IPS-18a (cell line): ENCODE data around the gene FLNA.
A peak's percentile ranks its signal among the peaks of the same experiment; 100 is the strongest.
"Not testable (repeated sequence)": the region's sequence is repeated elsewhere in the genome, so short reads cannot be mapped to it uniquely, and the experiment has no call there.

Experiments
- H3K27ac ChIP-seq: one replicate; pipeline ENCODE4 v1.5.1; 2013; ENCODE audit warnings: low read length
- H3K27me3 ChIP-seq: one replicate; pipeline ENCODE4 v1.6.1; 2013; ENCODE audit warnings: mild to moderate bottlenecking, low read length; ENCODE audit not compliant: control insufficient read depth, insufficient read depth
- H3K36me3 ChIP-seq: one replicate; pipeline ENCODE4 v1.6.1; 2013; ENCODE audit warnings: low read depth, low read length; ENCODE audit not compliant: control insufficient read depth
- H3K4me1 ChIP-seq: one replicate; pipeline ENCODE4 v1.6.1; 2013; ENCODE audit warnings: low read depth, low read length; ENCODE audit not compliant: control insufficient read depth
- H3K4me3 ChIP-seq: one replicate; pipeline ENCODE4 v1.5.1; 2013; ENCODE audit warnings: low read length
- H3K9ac ChIP-seq: one replicate; pipeline ENCODE4 v1.6.1; 2013; ENCODE audit warnings: mild to moderate bottlenecking, low read length, moderate library complexity
- H3K9me3 ChIP-seq: one replicate; pipeline ENCODE4 v1.6.1; 2013; ENCODE audit warnings: low read depth, low read length; ENCODE audit not compliant: control insufficient read depth

Gene FLNA

DNA sequence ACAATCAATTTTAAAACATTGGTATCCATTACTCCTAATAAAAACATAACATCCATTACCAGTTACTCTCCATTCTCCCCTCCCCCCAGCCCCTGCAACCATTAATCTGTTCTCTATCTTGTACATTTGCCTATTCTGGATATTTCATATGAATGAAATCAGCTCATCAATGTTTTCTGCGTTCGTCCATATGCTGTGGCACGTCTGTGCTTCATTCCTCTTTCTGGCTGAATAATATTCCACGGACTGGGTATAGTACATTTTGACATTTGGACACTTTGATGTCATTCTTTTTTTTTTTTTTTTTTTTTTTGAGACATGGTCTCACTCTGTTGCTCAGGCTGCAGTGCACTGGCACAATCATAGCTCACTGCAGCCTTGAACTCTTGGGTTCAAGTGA lies 29.4 kb upstream of the FLNA start:
- Histone ChIP-seq H3K36me3 (peaks cover 22% of the 10 kb centered on the region), H3K4me1 (no peaks in the 10 kb centered on the region), H3K27me3 (no peaks in the 10 kb centered on the region), H3K9ac (no peak overlapping the region), H3K9me3 (peaks cover 4% of the 10 kb centered on the region), H3K27ac (no peak overlapping the region), H3K4me3 (no peak overlapping the region)

DNA sequence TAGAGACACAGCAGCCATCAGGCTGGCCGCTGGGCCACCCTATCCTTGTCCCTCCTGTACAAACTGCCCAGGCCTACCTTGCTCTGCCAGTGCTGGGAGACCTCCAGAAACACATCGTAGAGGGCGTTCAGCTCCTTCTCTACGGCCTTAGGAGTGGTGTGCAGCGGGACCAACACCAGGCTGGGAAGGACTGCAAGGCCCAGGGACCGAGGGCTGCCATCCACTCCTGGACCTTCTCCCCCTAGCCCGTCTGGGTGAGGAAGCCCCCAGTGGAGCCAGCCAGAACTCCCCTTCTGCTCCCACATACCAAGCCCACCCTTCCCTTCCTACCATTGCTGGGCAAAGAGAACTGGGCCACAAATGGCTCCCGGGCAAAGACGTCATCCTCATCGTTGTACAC lies 28.8 kb upstream of the FLNA start:
- Histone ChIP-seq H3K9ac (no peak overlapping the region), H3K36me3 (peaks cover 22% of the 10 kb centered on the region), H3K4me3 (no peak overlapping the region), H3K4me1 (no peaks in the 10 kb centered on the region), H3K27ac (no peak overlapping the region), H3K9me3 (peaks cover 4% of the 10 kb centered on the region), H3K27me3 (no peaks in the 10 kb centered on the region)

DNA sequence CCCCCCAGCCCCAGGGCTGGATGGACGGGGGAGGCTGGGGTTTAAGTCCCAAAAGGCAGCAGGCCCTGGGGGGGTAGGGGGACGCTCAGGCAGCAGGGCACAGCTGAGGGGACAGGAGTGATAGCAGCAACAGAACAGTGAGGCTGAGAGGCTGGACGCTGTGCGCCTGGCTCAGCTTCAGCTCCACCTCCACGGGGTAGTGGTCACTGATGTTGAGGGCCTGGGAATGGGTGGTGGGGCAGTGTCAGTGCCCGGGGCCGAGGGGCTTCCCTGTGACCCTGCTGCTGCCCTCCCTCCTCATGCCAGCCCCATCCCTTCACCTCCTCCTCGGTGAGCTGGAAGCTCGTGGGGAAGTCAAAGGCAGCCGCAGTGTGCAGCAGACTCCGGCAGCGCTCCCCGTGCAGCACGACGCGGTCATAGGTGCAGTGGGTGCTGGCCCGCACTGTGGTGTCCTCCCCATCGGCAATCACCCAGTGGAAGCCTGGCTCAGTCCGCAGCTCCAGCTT lies 28.2 kb upstream of the FLNA start:
- H3K36me3 ChIP-seq = peaks cover 22% of the 10 kb centered on the region
- no peaks in the 10 kb centered on the region for H3K27me3 ChIP-seq
- H3K9ac ChIP-seq = no peak overlapping the region
- no peaks in the 10 kb centered on the region for H3K4me1 ChIP-seq
- no peak overlapping the region for H3K4me3 ChIP-seq
- H3K9me3 ChIP-seq = peaks cover 4% of the 10 kb centered on the region
- H3K27ac ChIP-seq = no peak overlapping the region

DNA sequence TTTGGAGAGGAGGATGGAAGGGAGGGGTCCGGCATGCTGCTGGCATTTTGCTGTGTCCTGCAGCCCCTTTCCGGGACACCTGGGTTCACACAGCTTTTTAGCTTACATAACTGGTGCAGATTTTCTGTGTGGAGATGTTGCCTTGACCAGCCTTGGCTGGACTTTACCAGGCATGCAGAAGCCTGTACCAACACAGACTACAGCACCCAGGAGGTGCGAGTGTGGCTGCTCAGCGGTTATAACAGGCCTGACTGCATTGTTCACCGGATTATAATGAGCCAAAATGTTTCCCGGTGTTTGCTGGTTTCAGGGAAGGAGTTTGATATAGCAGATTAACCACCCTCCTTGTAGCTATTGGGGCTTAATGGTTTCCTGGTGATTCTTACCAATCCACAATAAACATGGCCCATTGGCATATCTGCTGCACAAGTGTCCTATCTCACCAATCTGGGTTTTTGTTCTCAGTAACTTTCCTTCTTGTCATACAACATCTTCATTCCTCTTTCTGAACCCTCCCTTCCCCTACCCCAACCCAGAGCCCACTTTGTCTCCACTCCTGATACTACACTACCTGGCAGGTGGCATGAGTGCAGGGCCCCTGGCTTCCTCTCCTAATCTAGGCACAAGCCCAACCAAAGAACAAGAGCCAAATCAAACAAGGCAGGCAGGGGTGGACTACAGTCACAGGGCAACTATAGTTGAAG lies 27.6 kb upstream of the FLNA start:
- Histone ChIP-seq H3K36me3 (peaks cover 22% of the 10 kb centered on the region), H3K4me3 (no peak overlapping the region), H3K9me3 (peaks cover 4% of the 10 kb centered on the region), H3K9ac (no peak overlapping the region), H3K27ac (no peak overlapping the region), H3K27me3 (no peaks in the 10 kb centered on the region), H3K4me1 (no peaks in the 10 kb centered on the region)

DNA sequence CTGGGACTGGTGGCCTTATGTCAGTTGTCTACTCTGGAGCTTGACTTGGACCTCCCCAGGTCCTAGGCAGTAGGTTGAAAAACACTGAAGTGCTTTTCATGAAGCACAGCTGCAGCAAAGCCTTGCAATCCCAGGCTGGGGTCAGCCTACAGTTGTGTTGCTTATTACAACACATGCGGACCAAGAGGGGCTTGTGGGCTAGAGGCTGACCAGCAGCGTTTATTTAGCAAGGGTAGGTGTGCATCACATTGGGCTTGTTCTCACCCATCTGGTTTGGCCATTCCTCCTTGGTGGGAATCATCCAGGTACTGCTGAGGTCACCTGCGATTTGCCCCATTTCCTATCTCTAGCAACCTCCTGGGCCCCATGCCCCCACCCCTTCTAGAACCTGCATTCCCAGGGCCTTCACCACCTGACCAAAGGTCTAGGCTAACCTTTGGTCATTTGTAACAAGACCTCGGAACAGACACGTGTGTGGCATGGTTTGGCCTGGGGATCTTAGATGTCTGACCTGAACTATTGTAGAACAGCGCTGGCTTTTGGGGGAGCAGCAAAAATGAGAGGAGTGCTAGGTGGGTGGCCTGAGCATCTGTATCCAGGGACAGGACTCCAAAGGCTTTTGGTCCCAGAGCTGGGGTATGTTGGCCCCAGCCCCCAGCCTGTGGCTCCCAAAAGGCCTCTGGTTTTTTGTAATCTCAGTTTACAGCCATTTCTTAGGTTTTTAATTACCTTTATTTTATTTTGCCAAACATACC lies 26.8 kb upstream of the FLNA start:
- H3K27me3 ChIP-seq = no peaks in the 10 kb centered on the region
- H3K4me1 ChIP-seq = no peaks in the 10 kb centered on the region
- no peak overlapping the region for H3K9ac ChIP-seq
- H3K27ac ChIP-seq = no peak overlapping the region
- H3K36me3 ChIP-seq = peaks cover 22% of the 10 kb centered on the region
- peaks cover 4% of the 10 kb centered on the region for H3K9me3 ChIP-seq
- H3K4me3 ChIP-seq = no peak overlapping the region

DNA sequence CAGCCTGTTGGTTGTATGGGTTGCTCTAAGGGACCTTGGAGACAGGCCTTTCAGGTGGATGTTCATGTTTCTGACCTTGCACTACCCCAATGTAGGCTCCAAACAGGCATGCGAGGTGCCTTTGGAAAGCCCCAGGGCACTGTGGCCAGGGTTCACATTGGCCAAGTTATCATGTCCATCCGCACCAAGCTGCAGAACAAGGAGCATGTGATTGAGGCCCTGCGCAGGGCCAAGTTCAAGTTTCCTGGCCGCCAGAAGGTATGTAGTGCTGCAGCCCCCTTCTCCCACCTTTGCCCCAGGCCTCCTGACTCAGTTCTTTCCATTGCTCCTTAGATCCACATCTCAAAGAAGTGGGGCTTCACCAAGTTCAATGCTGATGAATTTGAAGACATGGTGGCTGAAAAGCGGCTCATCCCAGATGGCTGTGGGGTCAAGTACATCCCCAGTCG lies 26.0 kb upstream of the FLNA start:
- not testable (repeated sequence) for H3K9me3 ChIP-seq, H3K27ac ChIP-seq, H3K27me3 ChIP-seq, H3K9ac ChIP-seq, H3K4me1 ChIP-seq
- Histone ChIP-seq H3K4me3 (peak overlapping the region; percentile 87), H3K36me3 (peaks cover 22% of the 10 kb centered on the region)

DNA sequence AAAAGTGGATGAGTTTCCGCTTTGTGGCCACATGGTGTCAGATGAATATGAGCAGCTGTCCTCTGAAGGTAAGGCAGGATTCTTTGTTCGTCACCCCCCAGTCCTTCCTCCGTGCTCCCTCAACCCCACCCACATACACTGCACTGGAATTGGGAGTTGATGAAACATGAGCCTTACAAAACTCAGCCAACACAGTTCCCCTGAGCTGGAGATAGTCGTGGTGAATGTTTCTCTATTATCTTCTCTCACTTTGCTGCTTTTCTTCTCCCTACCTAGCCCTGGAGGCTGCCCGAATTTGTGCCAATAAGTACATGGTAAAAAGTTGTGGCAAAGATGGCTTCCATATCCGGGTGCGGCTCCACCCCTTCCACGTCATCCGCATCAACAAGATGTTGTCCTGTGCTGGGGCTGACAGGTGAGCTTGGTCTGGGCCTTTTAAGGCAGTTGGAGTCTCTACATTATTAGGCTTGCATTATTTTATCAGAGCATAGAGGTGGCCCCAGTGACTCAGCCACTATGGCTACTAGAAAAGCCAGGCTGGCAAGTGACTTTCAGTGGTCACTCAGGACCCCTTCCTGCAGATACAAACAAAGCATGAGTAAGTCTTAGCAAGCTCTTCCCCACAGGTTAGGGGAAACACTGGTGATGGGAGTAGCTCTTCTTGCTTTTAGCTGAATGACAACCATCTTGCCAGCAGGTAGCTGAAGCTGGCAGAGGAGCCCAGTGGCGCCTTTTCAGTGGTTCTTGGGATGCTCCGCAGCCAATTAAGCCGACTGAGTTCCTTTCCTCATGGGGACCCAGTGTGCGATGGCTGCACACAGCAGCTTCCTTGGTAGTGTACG lies 25.3 kb upstream of the FLNA start:
- Histone ChIP-seq H3K9me3 (peaks cover 4% of the 10 kb centered on the region), H3K36me3 (peaks cover 22% of the 10 kb centered on the region), H3K4me1 (no peaks in the 10 kb centered on the region), H3K4me3 (peak overlapping the region; percentile 87), H3K27ac (no peak overlapping the region), H3K9ac (peak overlapping the region; percentile 99), H3K27me3 (no peaks in the 10 kb centered on the region)

DNA sequence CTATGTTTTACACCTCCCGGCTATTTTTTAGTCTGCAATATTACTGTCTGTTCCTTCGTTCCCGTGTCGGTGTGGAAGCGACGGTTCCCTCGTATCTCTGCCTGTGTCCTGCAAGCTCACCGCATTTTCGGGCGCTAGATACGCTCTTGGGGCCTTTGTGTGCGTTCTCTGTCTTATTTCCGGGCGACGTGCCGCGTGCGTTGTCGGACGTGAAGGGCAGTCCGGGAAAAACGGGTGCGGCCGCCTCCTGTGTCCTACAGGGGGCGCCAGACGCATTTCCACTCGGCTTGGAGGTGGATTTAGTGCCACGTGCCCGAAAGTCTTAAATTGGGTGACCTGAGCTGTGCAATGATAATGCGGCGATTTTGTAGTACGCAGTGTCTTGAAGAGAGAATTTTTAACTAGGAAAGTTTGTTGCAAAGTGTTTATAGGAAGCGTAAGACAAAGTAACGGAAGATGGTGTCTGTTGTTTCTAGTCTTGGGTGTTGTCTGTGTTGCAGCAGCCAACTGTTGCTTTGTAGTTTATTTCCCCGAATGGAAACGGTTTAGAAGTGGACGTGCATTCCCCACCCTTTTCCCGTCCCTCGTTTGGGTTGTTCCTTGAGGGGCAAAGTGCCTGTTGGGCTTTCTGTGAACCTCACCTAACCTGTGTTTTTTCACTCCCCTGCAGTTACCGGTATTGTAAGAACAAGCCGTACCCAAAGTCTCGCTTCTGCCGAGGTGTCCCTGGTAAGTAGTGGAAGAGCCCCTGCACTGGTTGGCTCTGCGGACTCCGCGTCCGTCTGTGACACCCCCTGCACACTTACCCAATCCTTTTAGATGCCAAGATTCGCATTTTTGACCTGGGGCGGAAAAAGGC lies 24.5 kb upstream of the FLNA start:
- Histone ChIP-seq H3K4me3 (peak overlapping the region; percentile 87), H3K36me3 (peaks cover 22% of the 10 kb centered on the region), H3K27ac (peak overlapping the region; percentile 81), H3K4me1 (no peaks in the 10 kb centered on the region), H3K27me3 (no peaks in the 10 kb centered on the region), H3K9ac (peak overlapping the region; percentile 99), H3K9me3 (peaks cover 4% of the 10 kb centered on the region)

DNA sequence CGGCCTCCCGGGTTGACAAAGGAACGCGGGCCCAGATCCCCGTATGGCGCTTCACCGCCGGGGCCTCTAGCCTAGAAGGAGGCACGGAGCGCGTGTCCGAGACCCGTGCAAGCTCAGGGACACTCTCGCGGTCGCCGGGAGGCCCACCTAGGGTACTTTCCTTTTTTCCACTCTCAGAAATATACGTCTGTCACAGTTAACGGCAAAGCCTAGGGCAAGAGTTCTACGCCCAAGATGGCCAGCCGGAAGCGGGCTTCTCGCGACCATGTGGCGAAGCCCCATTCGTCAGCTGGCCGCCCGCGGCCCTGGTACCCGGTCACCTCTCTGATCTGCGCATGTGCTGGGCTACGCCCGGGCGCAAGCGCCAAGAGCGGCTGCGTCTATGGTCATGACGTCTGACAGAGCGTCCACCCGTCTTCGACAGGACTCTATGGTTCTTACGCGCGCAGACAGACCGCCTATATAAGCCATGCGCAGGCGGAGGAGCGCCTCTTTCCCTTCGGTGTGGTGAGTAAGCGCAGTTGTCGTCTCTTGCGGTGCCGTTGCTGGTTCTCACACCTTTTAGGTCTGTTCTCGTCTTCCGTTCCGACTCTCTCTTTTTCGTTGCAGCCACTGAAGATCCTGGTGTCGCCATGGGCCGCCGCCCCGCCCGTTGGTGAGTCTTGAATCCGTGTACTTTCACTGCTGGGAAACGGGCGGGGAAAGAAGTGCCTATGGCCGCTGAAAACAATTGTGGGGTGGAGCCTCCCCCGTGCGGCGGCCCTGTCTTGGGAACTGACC lies 23.6 kb upstream of the FLNA start, which contains the start of gene RPL10:
Gene RPL10, plus strand, starts transcription at position 490 of the 780 bp plus-strand sequence. Its CDS starts 143 bp downstream, at position 633.
- Histone ChIP-seq H3K36me3 (peaks cover 22% of the 10 kb centered on the region), H3K9ac (peak within 1 kb of the TSS; percentile 99), H3K9me3 (peaks cover 4% of the 10 kb centered on the region), H3K27me3 (no peaks in the 10 kb centered on the region), H3K4me1 (no peaks in the 10 kb centered on the region), H3K4me3 (peak within 1 kb of the TSS; percentile 87), H3K27ac (peak within 1 kb of the TSS; percentile 94)
